ENCODE results near the gene MLLT3.

MLLT3 gene

GRCh38 chr9:20630241-20630943 lies 8.1 kb upstream of the MLLT3 start:
- DNase-seq (ENCODE audit: low read depth in 2 of 3, low spot score in 1 of 3): no peak

GRCh38 chr9:20625003-20625349 lies 2.7 kb upstream of the MLLT3 start:
- no peak for DNase-seq (ENCODE audit: low read depth in 2 of 3, low spot score in 1 of 3)

- peak in 1 of 3 donors; percentile 34 for DNase-seq (ENCODE audit: low read depth in 2 of 3, low spot score in 1 of 3)
These were observed 2.1 kb upstream of the MLLT3 start for GRCh38 chr9:20624201-20625002.

GRCh38 chr9:20623748-20624124 lies 1.4 kb upstream of the MLLT3 start:
- no peak for DNase-seq (ENCODE audit: low read depth in 2 of 3, low spot score in 1 of 3)

- peak; percentile 31 to 43 (median 42) for DNase-seq (ENCODE audit: low read depth in 2 of 3, low spot score in 1 of 3)
These were observed 885 bp upstream of the MLLT3 start for GRCh38 chr9:20623021-20623747.

- peak; percentile 43 to 60 (median 55) for DNase-seq (ENCODE audit: low read depth in 2 of 3, low spot score in 1 of 3)
These were observed 599 bp downstream of the MLLT3 start for GRCh38 chr9:20621471-20622329.

GRCh38 chr9:20620650-20621470 lies 1.4 kb downstream of the MLLT3 start:
- DNase-seq (ENCODE audit: low read depth in 2 of 3, low spot score in 1 of 3): peak; percentile 27 to 41 (median 27)

- no peak for DNase-seq (ENCODE audit: low read depth in 2 of 3, low spot score in 1 of 3)
These were observed 2.7 kb downstream of the MLLT3 start for GRCh38 chr9:20619487-20620200.

- DNase-seq (ENCODE audit: low read depth in 2 of 3, low spot score in 1 of 3): no peak
These were observed 3.9 kb downstream of the MLLT3 start for GRCh38 chr9:20618361-20618802.

- no peak for DNase-seq (ENCODE audit: low read depth in 2 of 3, low spot score in 1 of 3)
These were observed 5.5 kb downstream of the MLLT3 start for GRCh38 chr9:20616808-20617207.

- no peak for DNase-seq (ENCODE audit: low read depth in 2 of 3, low spot score in 1 of 3)
These were observed 7.6 kb downstream of the MLLT3 start for GRCh38 chr9:20614602-20615216.

GRCh38 chr9:20611691-20612287 lies 10.5 kb downstream of the MLLT3 start:
- DNase-seq (ENCODE audit: low read depth in 2 of 3, low spot score in 1 of 3): no peak

GRCh38 chr9:20610591-20610990 lies 11.7 kb downstream of the MLLT3 start:
- no peak for DNase-seq (ENCODE audit: low read depth in 2 of 3, low spot score in 1 of 3)

GRCh38 chr9:20608582-20608981 lies 13.7 kb downstream of the MLLT3 start:
- no peak for DNase-seq (ENCODE audit: low read depth in 2 of 3, low spot score in 1 of 3)

- DNase-seq (ENCODE audit: low read depth in 2 of 3, low spot score in 1 of 3): no peak
These were observed 15.6 kb downstream of the MLLT3 start for GRCh38 chr9:20606652-20607051.

- no peak for DNase-seq (ENCODE audit: low read depth in 2 of 3, low spot score in 1 of 3)
These were observed 17.7 kb downstream of the MLLT3 start for GRCh38 chr9:20604562-20604961.

- no peak for DNase-seq (ENCODE audit: low read depth in 2 of 3, low spot score in 1 of 3)
These were observed 18.6 kb downstream of the MLLT3 start for GRCh38 chr9:20603524-20604268.

GRCh38 chr9:20601292-20601691 lies 21.0 kb downstream of the MLLT3 start:
- DNase-seq (ENCODE audit: low read depth in 2 of 3, low spot score in 1 of 3): no peak
